DOHH2 (cell line): ENCODE results near the gene ZNF135.

Experiments used
- H3F3A ChIP-seq: fragments of 200-600 bp; sonication (generic), shearing (Covaris generic); 2 replicates; pipeline ENCODE4 v1.6.0; 2016; ENCODE audit warnings: antibody characterized with exemption, mild to moderate bottlenecking; ENCODE audit not compliant: control insufficient read depth, insufficient read depth
- H3K27ac ChIP-seq: fragments of 200-600 bp; sonication (generic); 2 replicates; pipeline ENCODE4 v1.5.1; 2014; ENCODE audit warnings: low read depth, mild to moderate bottlenecking, low read length, moderate library complexity
- H3K27me3 ChIP-seq: fragments of 200-600 bp; sonication (generic); 2 replicates; pipeline ENCODE4 v1.6.1; 2014; ENCODE audit warnings: mild to moderate bottlenecking, low read length, mixed read lengths; ENCODE audit not compliant: control insufficient read depth
- H3K36me3 ChIP-seq: fragments of 200-600 bp; sonication (generic); 2 replicates; pipeline ENCODE4 v1.6.1; 2014; ENCODE audit warnings: mild to moderate bottlenecking, low read length, moderate library complexity, mixed read lengths; ENCODE audit not compliant: control insufficient read depth
- H3K4me1 ChIP-seq: fragments of 200-600 bp; sonication (generic); 2 replicates; pipeline ENCODE4 v1.6.1; 2014; ENCODE audit warnings: mild to moderate bottlenecking, low read length, mixed read lengths; ENCODE audit not compliant: control insufficient read depth
- H3K4me2 ChIP-seq: fragments of 200-600 bp; sonication (generic); 2 replicates; pipeline ENCODE4 v1.6.0; 2014; ENCODE audit warnings: mild to moderate bottlenecking, low read length, moderate library complexity
- H3K4me3 ChIP-seq: fragments of 200-600 bp; sonication (generic); 2 replicates; pipeline ENCODE4 v1.5.1; 2014; ENCODE audit warnings: mild to moderate bottlenecking, low read length, mixed read lengths
- H3K79me2 ChIP-seq: fragments of 200-600 bp; sonication (generic); 2 replicates; pipeline ENCODE4 v1.6.1; 2014; ENCODE audit warnings: mild to moderate bottlenecking, low read length, mixed read lengths; ENCODE audit not compliant: control insufficient read depth
- H3K9me2 ChIP-seq: fragments of 200-600 bp; sonication (generic); replicated peaks from 2 replicates; pipeline ENCODE4 v1.6.1; 2014; ENCODE audit warnings: mild to moderate bottlenecking, low read length, mixed read lengths; ENCODE audit not compliant: control insufficient read depth
- H3K9me3 ChIP-seq: fragments of 200-600 bp; sonication (generic); 2 replicates; pipeline ENCODE4 v1.6.1; 2014; ENCODE audit warnings: antibody characterized with exemption, low read length, mixed read lengths; ENCODE audit not compliant: control insufficient read depth, insufficient read depth
- H4K20me1 ChIP-seq: fragments of 200-600 bp; sonication (generic); 2 replicates; pipeline ENCODE4 v1.6.0; 2014; ENCODE audit warnings: low read depth, mild to moderate bottlenecking, antibody characterized with exemption, low read length, moderate library complexity; ENCODE audit not compliant: control insufficient read depth, insufficient read depth
- CTCF ChIP-seq: fragments of 200-600 bp; sonication (generic); IDR thresholded peaks from one replicate; pipeline ENCODE4 v1.5.1; 2014; ENCODE audit warnings: antibody characterized with exemption, mild to moderate bottlenecking, low read depth, low read length; ENCODE audit not compliant: poor library complexity, severe bottlenecking
- EZH2phosphoT487 ChIP-seq: fragments of 200-600 bp; sonication (generic); IDR thresholded peaks from 2 replicates; pipeline ENCODE4 v1.6.1; 2017; ENCODE audit warnings: borderline replicate concordance, mild to moderate bottlenecking, antibody characterized with exemption, low read length, moderate library complexity, mixed read lengths

Gene ZNF135

GRCh38 chr19:58010507-58010906 is 48.6 kb upstream of the ZNF135 start:
- H4K20me1 ChIP-seq, result no peaks in the 10 kb centered on the region
- no peaks in the 10 kb centered on the region for H3K9me2 ChIP-seq
- H3K4me1 ChIP-seq, result no peaks in the 10 kb centered on the region
- no peak overlapping the region for H3K27ac ChIP-seq
- no peaks in the 10 kb centered on the region for H3K79me2 ChIP-seq
- no peak overlapping the region for H3K4me3 ChIP-seq
- no peaks in the 10 kb centered on the region for H3F3A ChIP-seq
- no peaks in the 10 kb centered on the region for H3K27me3 ChIP-seq
- no peaks in the 10 kb centered on the region for H3K36me3 ChIP-seq
- TF ChIP-seq EZH2phosphoT487 (no peak), CTCF (no peak)
- peaks cover 35% of the 10 kb centered on the region; the same call in 1 of the 2 replicates for H3K9me3 ChIP-seq
- H3K4me2 ChIP-seq, result no peak overlapping the region

- Histone ChIP-seq H3K4me2 (no peak overlapping the region), H3K4me1 (no peaks in the 10 kb centered on the region), H3K27me3 (no peaks in the 10 kb centered on the region), H3K36me3 (no peaks in the 10 kb centered on the region), H4K20me1 (no peaks in the 10 kb centered on the region), H3K4me3 (no peak overlapping the region), H3F3A (no peaks in the 10 kb centered on the region), H3K9me3 (peaks cover 26% of the 10 kb centered on the region; the same call in 1 of the 2 replicates), H3K9me2 (no peaks in the 10 kb centered on the region), H3K79me2 (no peaks in the 10 kb centered on the region), H3K27ac (no peak overlapping the region)
- no peak for TF ChIP-seq EZH2phosphoT487
- TF ChIP-seq CTCF, result no peak
Observed at GRCh38 chr19:58014141-58014540, 44.9 kb upstream of the ZNF135 start.

GRCh38 chr19:58020129-58020528 is 39.0 kb upstream of the ZNF135 start:
- peaks cover 34% of the 10 kb centered on the region; the same call in 1 of the 2 replicates for H3K9me3 ChIP-seq
- no peaks in the 10 kb centered on the region for H3K9me2 ChIP-seq
- no peaks in the 10 kb centered on the region for H4K20me1 ChIP-seq
- H3K27ac ChIP-seq, result no peak overlapping the region
- no peaks in the 10 kb centered on the region for H3K79me2 ChIP-seq
- no peaks in the 10 kb centered on the region for H3F3A ChIP-seq
- no peaks in the 10 kb centered on the region for H3K4me1 ChIP-seq
- H3K27me3 ChIP-seq, result no peaks in the 10 kb centered on the region
- H3K36me3 ChIP-seq, result no peaks in the 10 kb centered on the region
- H3K4me2 ChIP-seq, result no peak overlapping the region
- no peak overlapping the region for H3K4me3 ChIP-seq
- no peak for TF ChIP-seq CTCF
- TF ChIP-seq EZH2phosphoT487, result no peak
